Measurements from ENCODE around the gene DLK2.
"Not testable (repeated sequence)": the region's sequence is repeated elsewhere in the genome, so short reads cannot be mapped to it uniquely, and the experiment has no call there.

The DLK2 gene

GRCh38 chr6:43481075-43481474 lies 25.7 kb upstream of the DLK2 start:
- no peak for DNase-seq (ENCODE audit: low read depth)

GRCh38 chr6:43478008-43478372 lies 22.6 kb upstream of the DLK2 start:
- DNase-seq (ENCODE audit: low read depth), result no peak

GRCh38 chr6:43477235-43478007 lies 22.1 kb upstream of the DLK2 start, which contains the start of gene TJAP1:
TSS of gene TJAP1 (plus strand) at chr6:43477570. CDS start at chr6:43499002, 21,432 bp downstream.
- peak; percentile 59 for DNase-seq (ENCODE audit: low read depth)

GRCh38 chr6:43476746-43477145 lies 21.4 kb upstream of the DLK2 start:
- no peak for DNase-seq (ENCODE audit: low read depth)

- DNase-seq (ENCODE audit: low read depth), result no peak
These were observed 20.2 kb upstream of the DLK2 start for GRCh38 chr6:43475516-43475915.

GRCh38 chr6:43472515-43472914 lies 17.2 kb upstream of the DLK2 start:
- no peak for DNase-seq (ENCODE audit: low read depth)

- DNase-seq (ENCODE audit: low read depth), result no peak
These were observed 16.1 kb upstream of the DLK2 start for GRCh38 chr6:43471399-43471798.

GRCh38 chr6:43469947-43470346 lies 14.6 kb upstream of the DLK2 start:
- no peak for DNase-seq (ENCODE audit: low read depth)

- DNase-seq (ENCODE audit: low read depth), result no peak
These were observed 13.7 kb upstream of the DLK2 start for GRCh38 chr6:43468748-43469681.

- no peak for DNase-seq (ENCODE audit: low read depth)
These were observed 12.9 kb upstream of the DLK2 start for GRCh38 chr6:43468240-43468639.

GRCh38 chr6:43467752-43468151 lies 12.4 kb upstream of the DLK2 start:
- no peak for DNase-seq (ENCODE audit: low read depth)

GRCh38 chr6:43467265-43467664 lies 11.9 kb upstream of the DLK2 start:
- DNase-seq (ENCODE audit: low read depth), result not testable (repeated sequence)

- no peak for DNase-seq (ENCODE audit: low read depth)
These were observed 10.6 kb upstream of the DLK2 start for GRCh38 chr6:43465948-43466347.

GRCh38 chr6:43464337-43464736 lies 9.0 kb upstream of the DLK2 start:
- DNase-seq (ENCODE audit: low read depth), result no peak

- no peak for DNase-seq (ENCODE audit: low read depth)
These were observed 6.6 kb upstream of the DLK2 start for GRCh38 chr6:43461936-43462335.

- DNase-seq (ENCODE audit: low read depth), result no peak
These were observed 4.7 kb upstream of the DLK2 start for GRCh38 chr6:43460032-43460431.

- no peak for DNase-seq (ENCODE audit: low read depth)
These were observed 4.2 kb upstream of the DLK2 start for GRCh38 chr6:43459535-43459934.

- DNase-seq (ENCODE audit: low read depth), result not testable (repeated sequence)
These were observed 2.8 kb upstream of the DLK2 start for GRCh38 chr6:43458154-43458553.

GRCh38 chr6:43457643-43458042 lies 2.3 kb upstream of the DLK2 start:
- DNase-seq (ENCODE audit: low read depth), result no peak

- peak; percentile 52 for DNase-seq (ENCODE audit: low read depth)
These were observed 435 bp downstream of the DLK2 start for GRCh38 chr6:43454696-43455530.

- DNase-seq (ENCODE audit: low read depth), result no peak
These were observed 1.1 kb downstream of the DLK2 start for GRCh38 chr6:43454290-43454695.

GRCh38 chr6:43453831-43454230 lies 1.5 kb downstream of the DLK2 start:
- no peak for DNase-seq (ENCODE audit: low read depth)
